GM19463 (cell line): Measurements from ENCODE around the gene GLI3.

Experiments
- ATAC-seq: cut with Tn5 transposase; IDR thresholded peaks from one replicate; pipeline ENCODE4 v1.9.1; 2021; ENCODE audit warnings: mild to moderate bottlenecking, moderate library complexity; ENCODE audit not compliant: unreplicated experiment

GLI3 gene

GRCh38 chr7:42145539-42145938 is 91.5 kb downstream of the GLI3 start:
- ATAC-seq = no peak

DNA sequence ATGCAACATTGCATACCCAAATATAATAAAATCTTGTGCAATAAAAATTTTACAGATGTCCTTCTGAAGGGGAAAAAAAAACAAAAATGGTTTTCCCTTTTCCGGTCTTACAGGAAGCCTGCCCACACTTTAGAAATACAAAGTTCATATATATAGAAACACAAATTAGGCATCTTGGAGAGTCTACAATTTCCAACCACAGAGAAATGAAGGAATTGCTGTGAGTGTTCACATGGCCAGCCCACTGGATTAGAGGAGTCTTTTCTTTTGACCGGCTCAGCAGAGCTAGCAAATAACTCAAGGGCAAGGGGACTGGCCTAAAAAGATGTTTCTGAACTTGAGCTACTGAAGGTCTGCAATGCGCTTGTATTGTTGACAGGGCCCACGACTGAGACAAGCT is 92.4 kb downstream of the GLI3 start:
- ATAC-seq = no peak

DNA sequence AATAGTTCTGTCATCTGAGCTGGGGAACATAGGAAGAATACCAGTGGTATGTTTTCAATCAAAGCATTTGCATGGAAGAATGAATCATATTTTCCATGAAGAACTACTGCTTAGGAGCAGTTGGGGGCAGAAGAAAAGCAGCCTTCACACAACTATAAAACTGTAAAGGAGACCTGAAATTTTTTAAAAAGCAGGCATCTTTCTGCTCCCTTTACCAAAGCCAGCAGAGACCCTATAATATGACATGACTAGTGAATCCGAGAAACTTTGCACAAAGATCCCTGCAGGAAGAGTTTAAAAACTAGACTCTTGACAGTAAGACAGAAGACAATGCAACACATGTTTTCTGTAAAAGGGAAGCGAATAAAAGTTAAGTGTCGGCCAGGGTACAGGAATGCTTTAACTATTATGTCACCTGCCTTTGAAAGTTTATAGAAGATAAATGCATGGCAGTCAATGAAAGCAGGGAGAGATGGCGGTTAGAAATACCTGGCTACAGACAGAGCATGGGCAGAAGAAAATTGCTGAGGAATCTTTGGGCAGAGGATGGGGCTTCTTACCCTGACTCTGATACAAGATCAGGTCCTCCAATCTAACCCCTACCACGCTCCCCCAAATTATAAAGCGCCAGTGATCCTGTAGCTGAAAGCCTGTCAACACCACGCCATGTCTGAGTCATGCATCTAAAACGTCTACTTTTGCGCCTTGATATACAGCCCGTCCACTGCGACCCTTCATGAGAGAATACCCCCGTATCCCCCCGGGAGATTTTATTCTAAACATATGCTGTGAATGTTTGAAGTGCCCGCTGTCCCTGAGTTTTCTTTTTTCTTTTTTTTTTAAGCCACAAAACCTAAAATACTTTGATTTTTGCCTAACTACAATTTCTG is 93.1 kb downstream of the GLI3 start:
- no peak for ATAC-seq

GRCh38 chr7:42142089-42142488 is 94.9 kb downstream of the GLI3 start:
- ATAC-seq = no peak

- ATAC-seq = no peak
Measured at GRCh38 chr7:42139751-42140150, 97.3 kb downstream of the GLI3 start.

- ATAC-seq = no peak
Measured at GRCh38 chr7:42138691-42139090, 98.3 kb downstream of the GLI3 start.

GRCh38 chr7:42137941-42138340 is 99.1 kb downstream of the GLI3 start:
- ATAC-seq = no peak

DNA sequence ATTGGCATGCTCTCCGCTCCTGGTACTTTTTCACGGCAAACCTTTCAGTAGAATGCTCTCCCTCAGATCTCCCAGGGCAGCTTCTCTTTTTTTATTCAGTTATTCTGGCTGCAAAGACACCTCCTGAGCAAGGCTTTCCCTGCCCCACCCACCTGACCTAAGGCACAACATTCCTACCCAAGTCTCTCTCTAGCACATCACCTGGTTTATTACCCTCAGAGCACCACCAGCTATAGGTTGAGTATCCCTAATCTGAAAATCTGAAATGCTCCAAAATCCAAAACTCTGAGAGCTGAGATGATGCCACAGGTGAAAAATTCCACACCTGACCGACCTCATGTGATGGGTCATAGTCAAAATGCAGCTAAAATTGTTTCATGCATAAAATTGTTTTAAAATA is 99.6 kb downstream of the GLI3 start:
- no peak for ATAC-seq

DNA sequence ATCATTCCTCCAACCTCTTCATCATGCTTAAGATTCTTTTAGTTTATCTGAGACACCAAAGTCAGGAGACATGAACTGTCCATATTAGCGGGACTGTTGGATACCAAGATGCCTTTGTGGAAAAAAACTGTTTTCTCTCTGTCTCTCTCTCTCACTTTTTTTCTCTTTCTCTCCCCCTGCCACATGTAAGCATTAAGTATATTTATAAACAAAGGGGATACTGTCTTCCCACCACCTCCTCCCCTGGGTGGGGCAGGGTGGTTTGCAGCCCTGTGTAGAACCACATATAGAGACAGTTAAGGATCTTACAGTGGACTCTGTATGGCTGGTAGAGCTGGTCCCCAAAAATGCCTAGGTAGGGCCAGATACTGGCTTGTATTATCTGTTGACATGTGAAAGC is 101.3 kb downstream of the GLI3 start:
- no peak for ATAC-seq

DNA sequence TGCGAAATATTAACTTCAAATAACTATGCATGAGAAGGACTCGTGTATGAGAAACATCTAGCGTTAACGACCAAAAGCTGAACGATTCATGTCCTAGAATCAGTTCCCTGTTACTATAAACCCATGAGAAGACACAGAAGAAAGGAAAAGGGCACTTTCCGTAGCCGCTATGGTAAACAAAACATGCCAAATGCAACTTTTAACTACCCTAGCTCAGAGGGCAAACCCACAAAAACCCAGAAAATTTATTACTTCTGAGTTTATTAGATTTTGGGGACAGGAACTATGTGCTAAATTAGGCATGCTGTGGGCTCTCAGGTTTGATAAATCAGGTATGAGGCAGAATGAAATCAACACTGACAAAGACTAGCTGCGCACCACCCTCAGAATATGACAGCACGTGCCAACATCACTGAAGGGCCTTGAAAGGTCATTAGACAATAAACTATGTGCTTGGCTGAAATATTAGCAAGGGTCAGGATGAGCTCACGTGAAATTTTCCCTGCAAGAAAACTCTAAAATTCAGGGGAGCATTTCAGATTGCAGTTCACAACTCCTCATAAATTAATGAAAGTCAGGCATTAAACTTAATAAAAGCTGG is 102.6 kb downstream of the GLI3 start:
- no peak for ATAC-seq

GRCh38 chr7:42133321-42133720 is 103.7 kb downstream of the GLI3 start:
- ATAC-seq = no peak

- no peak for ATAC-seq
Measured at GRCh38 chr7:42128703-42129102, 108.3 kb downstream of the GLI3 start.

- ATAC-seq = no peak
Measured at GRCh38 chr7:42127232-42127622, 109.8 kb downstream of the GLI3 start.

DNA sequence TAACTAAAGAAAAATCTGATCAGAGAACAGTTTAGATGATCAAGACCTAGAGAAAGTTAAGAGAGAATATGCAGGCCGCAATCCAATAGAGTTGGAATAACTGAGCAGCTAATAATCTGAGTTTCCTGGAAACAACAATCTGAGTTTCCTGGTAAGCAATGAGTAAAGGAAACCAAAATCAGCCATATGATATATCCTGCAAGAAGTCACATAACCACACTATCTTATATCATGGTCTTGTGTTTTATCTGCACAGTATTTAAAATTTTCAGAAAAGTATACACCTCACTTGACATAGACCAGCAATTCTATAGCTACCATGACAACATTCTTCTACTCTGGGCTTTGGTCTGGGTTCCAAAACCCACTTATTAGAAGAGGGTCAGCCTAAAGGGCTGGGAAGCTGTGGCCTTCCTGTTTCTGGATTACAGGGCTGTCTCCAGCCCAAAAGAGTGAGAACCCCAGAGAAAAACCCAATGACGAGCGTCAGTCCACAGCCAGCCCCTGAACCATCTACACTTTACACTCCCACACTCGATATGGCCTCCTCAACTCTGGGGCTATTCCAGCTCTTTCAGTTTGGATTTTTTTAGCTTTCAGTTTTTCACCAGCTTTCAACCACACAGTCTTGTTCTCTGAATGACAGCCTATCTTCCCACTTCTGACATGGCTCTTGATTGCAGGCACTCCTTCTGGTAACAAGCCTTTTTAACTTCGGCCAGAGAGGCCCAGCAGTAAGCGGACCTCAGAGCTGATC is 110.4 kb downstream of the GLI3 start:
- ATAC-seq = no peak

- no peak for ATAC-seq
Measured at GRCh38 chr7:42125321-42125720, 111.7 kb downstream of the GLI3 start.

GRCh38 chr7:42123716-42124115 is 113.3 kb downstream of the GLI3 start:
- no peak for ATAC-seq

GRCh38 chr7:42120191-42120590 is 116.8 kb downstream of the GLI3 start:
- no peak for ATAC-seq

DNA sequence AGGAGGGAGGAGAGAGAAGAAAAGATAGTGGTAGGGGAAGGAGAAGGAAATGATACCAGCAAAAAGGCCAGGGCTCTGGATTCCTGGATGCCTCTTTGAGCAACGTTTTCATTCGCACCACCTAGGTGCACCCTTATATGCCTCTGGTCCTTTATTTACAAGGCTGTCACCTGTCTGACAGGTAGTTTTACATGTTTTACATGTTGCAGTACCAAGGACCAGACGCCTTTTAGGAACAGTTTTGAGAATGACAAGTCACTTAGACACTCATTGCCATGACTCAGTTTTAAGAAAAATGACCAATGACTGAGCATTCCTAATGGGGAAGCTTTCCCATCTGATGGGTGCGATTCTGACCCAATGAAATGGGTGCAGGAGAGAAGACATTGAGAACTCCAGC is 119.8 kb downstream of the GLI3 start:
- ATAC-seq = no peak

DNA sequence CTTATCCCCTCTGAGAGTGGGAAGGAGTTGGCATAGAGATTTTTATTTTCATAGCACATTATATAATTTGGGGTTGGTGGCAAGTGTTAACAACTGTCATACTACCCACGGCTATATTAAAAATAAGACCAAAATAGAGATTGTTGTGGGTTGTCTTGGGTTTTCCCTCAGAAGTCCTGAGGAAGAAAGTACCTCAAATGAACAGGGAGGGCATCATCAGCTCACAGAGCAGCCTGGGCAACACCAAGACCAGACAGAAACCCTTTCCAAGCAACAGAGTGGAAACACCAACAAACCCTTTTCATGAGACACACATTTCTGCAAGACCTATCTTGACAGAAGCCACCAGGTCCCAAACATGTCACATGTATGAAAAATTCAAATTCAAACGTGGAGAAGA is 121.2 kb downstream of the GLI3 start:
- no peak for ATAC-seq

GRCh38 chr7:42110333-42110732 is 126.7 kb downstream of the GLI3 start:
- ATAC-seq = no peak

DNA sequence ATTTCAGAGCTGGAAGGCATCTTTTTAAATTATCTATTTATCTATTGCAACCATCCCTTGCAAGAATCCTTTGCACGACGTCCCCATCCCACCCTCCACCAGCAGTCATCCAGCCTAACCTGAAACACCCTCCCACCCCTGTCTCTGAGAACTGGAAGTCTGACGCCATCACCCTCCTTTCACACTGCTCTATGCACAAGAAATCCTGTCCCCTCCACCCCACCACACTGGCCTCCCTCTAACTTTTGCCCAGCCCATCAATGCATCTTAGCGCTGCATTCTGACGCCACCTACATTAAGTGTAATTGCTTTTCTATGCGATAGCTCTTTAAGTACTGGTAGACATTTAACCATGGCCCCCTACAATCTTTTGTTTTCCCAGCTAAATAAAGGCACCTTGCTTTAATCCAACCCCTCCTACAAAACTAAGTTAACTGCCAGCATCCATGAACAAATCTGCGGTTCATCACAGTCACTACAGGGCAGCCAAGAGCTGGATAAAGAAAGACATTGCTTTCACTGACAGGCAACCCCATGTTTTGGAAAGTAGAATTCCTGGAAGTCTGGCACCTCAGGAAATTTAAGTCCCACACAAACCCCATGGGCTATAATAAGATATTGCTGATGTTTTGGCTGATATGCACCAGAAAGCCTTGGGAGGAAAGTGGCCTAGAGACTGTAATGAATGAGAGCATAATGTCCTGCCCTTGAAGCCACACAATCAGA is 128.0 kb downstream of the GLI3 start:
- no peak for ATAC-seq
